ENCODE results near the gene LRFN2.

LRFN2 gene

GRCh38 chr6:40436685-40437604 is 150.2 kb downstream of the LRFN2 start:
- no peaks in the 10 kb centered on the region for H3K27me3 Mint-ChIP-seq
- no peak overlapping the region for H3K4me3 Mint-ChIP-seq
- no peaks in the 10 kb centered on the region for H3K9me3 Mint-ChIP-seq
- DNase-seq (peak; percentile 4 to 18), ATAC-seq (peak; percentile 83)
- H3K27ac Mint-ChIP-seq, result peak overlapping the region in 1 of 2 donors; percentile 78
- H3K4me1 Mint-ChIP-seq, result peaks cover 10% of the 10 kb centered on the region

DNA sequence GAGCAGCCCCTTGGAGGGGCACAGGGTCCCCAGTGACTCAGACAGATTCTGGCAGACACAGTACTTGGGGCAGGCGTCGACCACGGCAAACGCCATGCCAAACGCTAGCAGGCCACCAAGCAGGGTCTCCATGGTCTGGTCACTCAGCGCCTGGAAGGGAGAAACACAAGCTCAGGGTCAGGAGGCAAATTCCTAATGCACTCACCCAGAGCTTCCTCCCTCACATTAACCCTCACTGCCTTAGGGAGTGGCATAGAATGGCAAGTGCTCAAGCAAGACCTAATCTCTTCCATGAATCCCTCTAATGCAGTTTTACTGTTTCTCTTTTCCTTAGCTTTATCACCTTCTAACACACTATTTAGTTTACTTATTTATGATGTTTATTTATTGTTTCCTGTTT is 154.2 kb downstream of the LRFN2 start:
- H3K4me1 Mint-ChIP-seq, result peaks cover 10% of the 10 kb centered on the region
- H3K9me3 Mint-ChIP-seq, result no peaks in the 10 kb centered on the region
- DNase-seq, result no peak
- no peaks in the 10 kb centered on the region for H3K27me3 Mint-ChIP-seq
- no peak overlapping the region for H3K27ac Mint-ChIP-seq
- no peak overlapping the region for H3K4me3 Mint-ChIP-seq
- no peak for ATAC-seq

DNA sequence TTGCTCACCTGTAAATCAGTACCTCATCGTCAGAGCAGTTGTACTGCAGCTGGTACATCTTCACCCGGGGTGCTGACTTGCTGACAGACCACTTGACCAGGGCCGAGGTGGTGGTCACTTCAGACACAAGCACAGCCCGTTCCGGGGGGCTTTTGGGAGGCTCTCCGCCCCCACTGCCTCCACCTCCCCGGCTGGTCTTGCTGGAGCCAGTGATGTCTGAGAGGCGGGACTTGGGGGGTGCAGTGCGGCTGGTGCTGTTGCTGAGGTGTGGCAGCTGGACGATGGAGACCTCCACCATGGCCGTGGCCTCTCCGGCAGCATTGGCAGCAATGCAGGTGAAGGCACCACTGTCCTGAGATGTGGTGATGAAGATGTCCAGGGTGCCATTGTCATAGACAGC is 155.5 kb downstream of the LRFN2 start:
- no peak for DNase-seq
- no peak for ATAC-seq
- H3K4me3 Mint-ChIP-seq, result no peak overlapping the region
- peaks cover 5% of the 10 kb centered on the region for H3K4me1 Mint-ChIP-seq
- H3K9me3 Mint-ChIP-seq, result no peaks in the 10 kb centered on the region
- no peaks in the 10 kb centered on the region for H3K27me3 Mint-ChIP-seq
- no peak overlapping the region for H3K27ac Mint-ChIP-seq

GRCh38 chr6:40427196-40427595 is 160.0 kb downstream of the LRFN2 start:
- DNase-seq (no peak), ATAC-seq (no peak)
- no peaks in the 10 kb centered on the region for H3K9me3 Mint-ChIP-seq
- H3K27ac Mint-ChIP-seq, result no peak overlapping the region
- H3K4me1 Mint-ChIP-seq, result no peaks in the 10 kb centered on the region
- no peaks in the 10 kb centered on the region for H3K27me3 Mint-ChIP-seq
- no peak overlapping the region for H3K4me3 Mint-ChIP-seq

GRCh38 chr6:40426346-40427066 is 160.7 kb downstream of the LRFN2 start:
- Mint-ChIP-seq H3K4me3 (no peak overlapping the region), H3K27me3 (no peaks in the 10 kb centered on the region), H3K4me1 (no peaks in the 10 kb centered on the region), H3K27ac (no peak overlapping the region), H3K9me3 (no peaks in the 10 kb centered on the region)
- no peak for ATAC-seq
- DNase-seq, result no peak

DNA sequence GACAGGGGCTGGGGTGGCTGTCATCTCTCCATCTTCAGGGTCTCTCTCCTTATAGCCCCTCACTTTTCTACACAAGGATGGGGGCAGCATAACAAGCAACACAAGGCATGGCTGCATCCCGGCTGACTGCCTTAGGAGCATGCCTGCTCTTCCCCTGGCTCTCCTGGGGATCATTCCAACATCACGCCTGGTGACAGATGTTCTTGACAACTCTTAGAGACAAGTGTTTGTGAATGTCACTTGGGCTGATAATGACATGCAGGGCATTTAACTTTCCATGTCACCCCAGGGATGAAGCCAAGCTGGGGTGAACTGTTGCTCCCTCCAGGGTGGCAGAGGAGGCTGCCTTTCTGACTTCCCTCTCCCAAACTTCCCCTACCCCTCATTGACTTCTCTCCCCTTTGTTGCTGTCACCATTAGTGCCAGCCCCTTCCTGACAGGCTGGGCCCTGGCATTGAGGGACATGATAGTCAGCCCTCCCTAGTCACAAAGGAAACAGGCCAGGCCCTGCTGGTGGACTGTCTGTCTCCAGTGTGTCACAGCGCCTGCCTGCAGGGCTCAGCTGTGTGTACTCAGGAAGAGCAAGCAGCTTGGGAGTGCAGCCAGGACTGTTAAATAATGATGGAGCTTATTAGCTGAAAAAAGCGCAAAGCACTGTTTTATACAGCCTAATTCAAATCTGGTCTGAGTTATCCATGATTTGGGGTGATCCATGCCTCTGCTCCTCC is 161.8 kb downstream of the LRFN2 start:
- no peak overlapping the region for H3K4me3 Mint-ChIP-seq
- ATAC-seq, result no peak
- no peak for DNase-seq
- H3K27me3 Mint-ChIP-seq, result no peaks in the 10 kb centered on the region
- H3K9me3 Mint-ChIP-seq, result no peaks in the 10 kb centered on the region
- no peak overlapping the region for H3K27ac Mint-ChIP-seq
- peaks cover 2% of the 10 kb centered on the region for H3K4me1 Mint-ChIP-seq

DNA sequence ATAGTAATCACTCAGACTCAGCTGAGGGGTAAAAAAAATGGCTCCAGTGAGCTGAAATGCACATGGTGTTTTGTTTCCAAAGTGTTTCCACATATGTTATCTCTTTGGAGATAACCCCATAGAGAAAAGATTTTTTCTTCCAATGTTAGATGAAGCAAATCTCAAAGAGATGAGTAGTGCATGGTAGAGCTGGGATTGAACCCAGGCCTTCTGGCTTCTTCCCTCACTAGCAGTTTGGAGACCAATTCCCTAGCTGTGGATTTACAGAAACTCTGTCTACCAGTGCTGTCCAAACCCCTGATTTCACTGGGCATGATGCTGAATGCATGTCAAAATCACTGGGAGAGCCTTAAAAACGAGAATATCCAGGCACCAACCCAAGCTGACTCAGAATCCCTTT is 165.1 kb downstream of the LRFN2 start:
- Mint-ChIP-seq H3K27ac (no peak overlapping the region), H3K27me3 (no peaks in the 10 kb centered on the region), H3K9me3 (no peaks in the 10 kb centered on the region), H3K4me3 (no peak overlapping the region), H3K4me1 (peaks cover 13% of the 10 kb centered on the region)
- DNase-seq (no peak), ATAC-seq (no peak)

GRCh38 chr6:40419946-40420728 is 167.0 kb downstream of the LRFN2 start:
- H3K27me3 Mint-ChIP-seq, result no peaks in the 10 kb centered on the region
- no peak for DNase-seq
- no peak overlapping the region for H3K27ac Mint-ChIP-seq
- H3K4me1 Mint-ChIP-seq, result peaks cover 13% of the 10 kb centered on the region
- H3K4me3 Mint-ChIP-seq, result no peak overlapping the region
- no peak for ATAC-seq
- no peaks in the 10 kb centered on the region for H3K9me3 Mint-ChIP-seq

DNA sequence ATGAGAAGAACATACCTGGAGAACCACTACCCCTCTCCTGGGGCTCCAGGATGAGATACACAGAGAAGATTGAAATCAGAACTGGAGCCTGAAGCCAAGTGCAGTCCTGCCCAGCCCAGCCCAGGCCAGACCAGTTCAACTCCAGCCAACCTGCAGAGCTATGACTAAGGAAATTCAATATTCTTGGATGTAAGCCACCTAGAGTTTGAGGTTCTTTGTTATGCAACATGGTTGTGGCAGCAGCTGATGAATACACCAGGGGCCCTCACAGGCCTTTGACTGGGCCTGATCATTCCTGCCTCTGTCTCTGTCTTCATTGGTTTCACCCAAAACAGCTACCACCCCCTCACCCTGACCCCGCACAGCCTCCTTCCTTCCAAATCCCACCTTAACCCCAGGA is 167.8 kb downstream of the LRFN2 start:
- Mint-ChIP-seq H3K4me1 (peaks cover 13% of the 10 kb centered on the region), H3K27me3 (no peaks in the 10 kb centered on the region), H3K9me3 (no peaks in the 10 kb centered on the region), H3K4me3 (no peak overlapping the region), H3K27ac (no peak overlapping the region)
- DNase-seq (no peak), ATAC-seq (no peak)

DNA sequence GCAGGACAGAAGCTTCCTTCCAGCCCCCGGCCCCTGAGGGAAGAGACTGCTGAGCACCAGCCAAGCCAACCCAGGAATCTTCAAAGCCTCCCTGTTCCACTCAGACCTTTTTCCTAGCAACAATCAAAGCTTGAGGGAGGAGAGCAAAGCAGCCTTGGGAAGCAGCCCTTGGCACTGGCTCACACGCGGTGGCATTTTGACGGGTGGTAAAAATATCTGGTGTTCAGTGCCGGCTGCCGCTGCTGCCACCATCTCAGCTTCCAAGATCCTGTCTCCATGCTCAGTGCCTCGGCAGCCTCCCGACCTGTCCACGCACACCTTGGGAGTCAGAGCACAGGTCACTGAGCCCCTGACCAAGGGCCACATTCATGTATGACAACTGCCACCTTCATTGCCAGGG is 170.1 kb downstream of the LRFN2 start:
- H3K9me3 Mint-ChIP-seq, result no peaks in the 10 kb centered on the region
- H3K27me3 Mint-ChIP-seq, result no peaks in the 10 kb centered on the region
- DNase-seq, result no peak
- H3K4me3 Mint-ChIP-seq, result no peak overlapping the region
- peak overlapping the region in 1 of 2 donors; percentile 31 for H3K27ac Mint-ChIP-seq
- H3K4me1 Mint-ChIP-seq, result peaks cover 13% of the 10 kb centered on the region
- no peak for ATAC-seq

DNA sequence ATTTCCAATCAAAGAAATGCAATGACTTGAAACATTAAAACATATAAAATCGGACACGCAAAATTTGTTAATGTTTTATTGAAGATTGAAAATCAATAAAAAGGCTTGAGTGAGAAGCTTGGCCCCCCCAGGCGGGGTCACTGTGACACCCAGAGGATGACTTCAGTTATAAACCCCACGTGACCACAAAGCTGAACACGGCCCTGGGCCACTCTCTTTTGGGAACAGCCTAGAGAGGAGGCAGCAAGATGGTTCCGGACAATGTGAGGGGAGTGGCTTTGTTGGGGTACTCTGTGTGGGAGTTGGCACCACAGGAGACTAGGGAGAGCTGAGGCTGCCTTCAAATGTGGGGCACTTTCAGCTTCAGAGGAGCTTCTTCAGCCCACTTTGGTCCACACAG is 172.5 kb downstream of the LRFN2 start:
- Mint-ChIP-seq H3K9me3 (no peaks in the 10 kb centered on the region), H3K27me3 (no peaks in the 10 kb centered on the region), H3K4me1 (peaks cover 3% of the 10 kb centered on the region), H3K4me3 (no peak overlapping the region), H3K27ac (no peak overlapping the region)
- DNase-seq, result no peak
- no peak for ATAC-seq

DNA sequence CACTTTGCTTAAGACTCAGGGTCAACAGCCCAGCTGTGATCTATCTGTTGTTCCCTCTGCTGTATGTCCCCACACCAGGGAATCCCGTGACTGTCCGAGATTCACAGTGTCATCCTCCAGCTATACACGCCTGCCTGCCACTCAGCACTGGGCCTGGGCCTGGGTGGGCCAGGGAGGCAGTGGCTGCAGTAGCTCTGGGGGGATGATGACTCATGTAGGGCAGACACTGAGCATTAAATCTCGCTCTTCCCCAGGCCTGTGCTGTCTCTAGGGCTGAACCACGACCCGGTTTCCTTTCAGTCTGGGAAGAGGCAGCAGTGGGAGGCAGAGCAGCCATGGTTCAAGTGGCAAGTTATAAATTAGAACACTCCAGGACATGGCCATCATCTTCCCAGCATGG is 173.9 kb downstream of the LRFN2 start:
- no peaks in the 10 kb centered on the region for H3K4me1 Mint-ChIP-seq
- DNase-seq (no peak), ATAC-seq (no peak)
- no peaks in the 10 kb centered on the region for H3K9me3 Mint-ChIP-seq
- H3K27ac Mint-ChIP-seq, result no peak overlapping the region
- no peak overlapping the region for H3K4me3 Mint-ChIP-seq
- no peaks in the 10 kb centered on the region for H3K27me3 Mint-ChIP-seq

- peak overlapping the region in 1 of 2 donors; percentile 31 for H3K27ac Mint-ChIP-seq
- H3K4me1 Mint-ChIP-seq, result no peaks in the 10 kb centered on the region
- H3K4me3 Mint-ChIP-seq, result no peak overlapping the region
- H3K27me3 Mint-ChIP-seq, result no peaks in the 10 kb centered on the region
- DNase-seq (no peak), ATAC-seq (no peak)
- H3K9me3 Mint-ChIP-seq, result no peaks in the 10 kb centered on the region
Measured at GRCh38 chr6:40411881-40412280, 175.3 kb downstream of the LRFN2 start.

GRCh38 chr6:40410821-40411220 is 176.3 kb downstream of the LRFN2 start:
- DNase-seq (no peak), ATAC-seq (no peak)
- H3K4me1 Mint-ChIP-seq, result no peaks in the 10 kb centered on the region
- no peak overlapping the region for H3K27ac Mint-ChIP-seq
- H3K27me3 Mint-ChIP-seq, result no peaks in the 10 kb centered on the region
- no peaks in the 10 kb centered on the region for H3K9me3 Mint-ChIP-seq
- no peak overlapping the region for H3K4me3 Mint-ChIP-seq

DNA sequence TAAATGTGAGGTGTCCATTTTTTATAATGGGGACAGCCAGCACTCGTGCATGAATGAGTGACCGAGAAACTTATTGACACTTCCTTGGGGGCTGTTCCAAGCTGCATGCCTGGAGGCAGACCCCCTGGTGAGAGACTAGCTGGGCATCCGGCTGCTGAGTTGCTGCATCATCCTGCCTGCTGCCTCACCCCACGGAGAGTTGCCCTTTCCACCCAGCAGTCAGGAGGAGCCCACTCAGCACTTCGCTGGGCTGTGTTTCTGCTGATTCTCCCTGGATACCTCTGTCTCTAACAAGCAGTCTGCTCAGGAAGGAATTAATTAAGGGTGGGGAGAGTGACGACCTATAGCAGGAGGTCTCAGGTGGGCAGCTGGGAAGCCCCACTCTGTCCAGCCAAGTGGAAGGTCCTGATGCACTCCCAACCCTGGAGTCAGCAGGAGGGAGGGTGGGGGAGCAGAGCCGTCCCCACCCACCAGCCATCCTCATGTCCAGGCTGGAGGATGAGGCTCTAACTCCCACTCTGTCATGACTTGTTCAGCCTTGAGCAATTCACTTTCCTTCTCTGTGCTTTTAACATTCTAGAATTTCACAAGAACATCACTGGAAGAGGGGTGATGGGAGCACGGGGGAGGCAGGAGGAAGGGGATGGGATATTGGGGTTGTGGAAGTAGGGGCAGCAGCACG is 177.3 kb downstream of the LRFN2 start:
- no peaks in the 10 kb centered on the region for H3K27me3 Mint-ChIP-seq
- no peak overlapping the region for H3K27ac Mint-ChIP-seq
- ATAC-seq (no peak), DNase-seq (no peak)
- H3K4me1 Mint-ChIP-seq, result no peaks in the 10 kb centered on the region
- H3K4me3 Mint-ChIP-seq, result no peak overlapping the region
- no peaks in the 10 kb centered on the region for H3K9me3 Mint-ChIP-seq
